ENCODE measurements around the gene LRFN5.

- TF ChIP-seq EP300 (IDR thresholded peaks at IDR 0.05; ENCODE audit: low read depth in 2 of 2, low read length in 2 of 2) = no peak
- TF ChIP-seq EP300 (CRISPR knock-in tag; IDR thresholded peaks at IDR 0.05; ENCODE audit: borderline replicate concordance) = no peak
- TF ChIP-seq CTCF (CRISPR knock-in tag; IDR thresholded peaks at IDR 0.05) = peak; percentile 37; the same call in 1 of the 2 replicates
- no peak for TF ChIP-seq MED13 (CRISPR knock-in tag; IDR thresholded peaks at IDR 0.05)
- no peak for TF ChIP-seq ZNF274 (CRISPR knock-in tag; IDR thresholded peaks at IDR 0.05)
Measured at GRCh38 chr14:41925409-41925808, 318.7 kb downstream of the LRFN5 start.

Measured in HepG2 (cell line).